ENCODE data around the gene LRRC28.
"Not testable (repeated sequence)": the region's sequence is repeated elsewhere in the genome, so short reads cannot be mapped to it uniquely, and the experiment has no call there.

The LRRC28 gene

GRCh38 chr15:99250857-99251841, at the start of gene LRRC28:
LRRC28 (plus strand) TSS chr15:99251481; CDS start chr15:99255958, 4,477 bp downstream.
- peak; percentile 98 to 99 for DNase-seq

DNA sequence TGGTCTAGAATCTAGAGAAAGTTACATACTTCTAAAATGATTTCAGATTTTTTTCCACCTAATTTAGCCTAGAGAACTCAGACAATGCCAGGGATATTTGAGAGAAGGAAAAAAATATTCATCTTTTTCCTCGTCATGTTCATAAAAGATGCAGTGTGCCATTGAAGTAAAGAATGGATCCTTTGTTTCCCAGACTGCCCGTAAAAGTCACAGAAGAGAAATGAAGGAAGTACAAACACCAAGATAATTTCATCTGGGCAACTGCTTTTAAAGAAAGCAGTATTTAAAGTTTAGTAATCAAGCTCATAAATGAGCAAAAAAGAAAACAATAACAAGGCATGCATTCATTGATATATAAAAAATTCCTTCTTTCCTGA, 49.1 kb upstream of the LRRC28 start:
- peak in 1 of 2 experiments; percentile 9 for DNase-seq

GRCh38 chr15:99207672-99208071, 43.6 kb upstream of the LRRC28 start:
- no peak for DNase-seq

DNA sequence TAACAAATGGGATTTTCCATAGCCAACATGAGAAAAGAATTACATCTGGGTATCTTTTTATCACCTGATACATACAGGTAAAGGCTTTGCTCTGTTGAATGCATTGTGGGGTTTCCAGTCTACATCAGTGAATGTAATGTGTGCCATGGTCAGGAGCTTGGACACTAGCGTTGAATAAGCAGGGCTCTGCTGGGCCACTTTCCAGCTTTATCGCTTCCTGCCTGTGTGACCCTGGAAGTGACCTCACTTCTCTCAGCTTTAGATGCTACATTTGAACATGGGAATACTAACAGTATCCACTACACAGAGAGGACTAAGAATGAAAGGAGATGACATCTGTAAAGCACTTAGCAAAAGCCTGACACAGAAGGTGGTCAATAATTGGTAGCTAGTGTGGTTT, 42.0 kb upstream of the LRRC28 start:
- no peak for DNase-seq

DNA sequence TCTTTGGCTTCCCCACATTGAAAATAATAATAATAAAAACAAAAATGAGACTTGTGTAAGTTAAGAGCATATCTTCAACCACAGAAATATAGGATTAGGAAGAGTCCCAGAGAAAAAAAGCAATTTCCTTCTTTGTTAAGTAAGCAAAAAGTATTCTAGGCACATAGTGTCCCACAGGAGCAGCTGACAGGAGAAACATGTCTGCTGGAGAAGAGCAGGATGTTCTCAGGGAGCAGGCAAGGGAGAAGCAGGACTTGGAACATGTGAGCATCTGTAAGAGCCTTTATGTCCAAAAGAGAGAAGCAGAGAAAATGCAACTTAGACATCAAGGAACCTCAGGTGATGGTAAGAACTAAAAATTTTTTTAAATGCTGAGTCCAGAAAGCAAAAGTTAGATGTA, 40.9 kb upstream of the LRRC28 start:
- DNase-seq: no peak

- no peak for DNase-seq
These were observed 39.4 kb upstream of the LRRC28 start for GRCh38 chr15:99211926-99212325.

- DNase-seq: no peak
These were observed 38.9 kb upstream of the LRRC28 start for GRCh38 chr15:99212406-99212805.

DNA sequence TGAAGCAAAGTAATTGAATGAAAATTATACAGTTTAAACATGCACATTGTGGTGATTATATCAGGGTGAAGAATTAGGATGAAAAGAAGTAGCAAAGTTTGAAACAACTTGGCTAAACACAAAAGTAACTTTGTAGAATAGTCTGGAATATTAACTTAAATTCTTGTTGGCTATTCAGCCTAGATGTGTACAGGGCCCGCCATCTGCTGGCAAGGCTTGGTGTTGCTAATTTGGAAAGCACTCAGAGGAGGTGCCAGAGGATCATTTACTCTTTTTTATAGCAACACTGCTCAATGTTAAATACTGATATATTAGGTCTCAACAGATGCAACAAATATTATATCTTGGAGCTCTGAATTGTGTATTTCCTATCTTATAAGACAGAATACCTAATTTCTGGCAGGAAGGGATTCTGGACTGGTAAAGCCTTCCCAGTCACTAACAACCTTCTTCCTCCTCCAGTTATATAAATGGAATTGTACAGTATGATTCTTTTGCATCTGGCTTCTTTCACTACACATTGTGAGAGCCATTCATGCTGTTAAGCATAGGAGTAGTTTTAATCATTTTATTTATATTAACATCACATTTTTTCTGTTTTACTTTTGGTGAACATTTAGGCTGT, 38.0 kb upstream of the LRRC28 start:
- peak; percentile 18 to 70 for DNase-seq

DNA sequence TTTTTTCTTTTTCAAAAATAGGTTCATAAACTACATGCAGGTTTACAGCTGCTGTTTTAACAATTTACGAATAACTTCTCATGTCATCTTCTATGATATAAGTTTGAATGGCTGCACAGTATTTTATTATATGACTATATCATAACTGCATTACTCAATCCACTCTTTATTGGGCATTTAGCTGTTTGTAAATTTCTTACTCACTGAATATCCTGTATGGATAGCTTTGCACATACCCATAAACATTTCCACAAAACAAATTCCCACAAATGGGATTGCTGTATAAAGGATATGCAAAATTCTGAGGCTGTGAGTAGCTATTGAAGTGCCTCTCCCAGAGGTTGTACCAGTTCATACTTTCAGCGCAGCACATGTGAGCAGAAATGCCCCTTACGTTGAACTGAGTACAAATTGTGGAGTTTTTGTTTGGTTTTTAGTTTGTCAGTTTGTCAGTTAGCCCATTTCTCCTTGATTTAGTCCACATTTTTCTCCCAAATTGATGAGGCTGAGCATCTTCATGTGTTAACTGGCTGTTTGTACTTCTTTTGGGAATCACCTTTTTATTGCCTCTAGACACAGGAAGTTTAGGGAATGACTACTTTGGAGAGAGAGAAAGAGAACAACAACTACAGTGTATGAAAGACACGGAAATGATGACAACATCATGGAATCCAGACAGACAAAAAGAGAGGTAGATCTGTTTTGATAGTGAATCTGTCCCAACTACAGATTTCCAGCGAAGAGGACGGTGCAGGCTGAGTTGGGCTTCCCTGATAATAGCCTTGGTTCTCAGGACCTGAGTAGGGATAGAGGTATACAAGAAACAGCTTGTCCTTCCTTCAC, 26.7 kb upstream of the LRRC28 start:
- DNase-seq: no peak

- no peak for DNase-seq
These were observed 24.5 kb upstream of the LRRC28 start for GRCh38 chr15:99226802-99227201.

- DNase-seq: no peak
These were observed 23.0 kb upstream of the LRRC28 start for GRCh38 chr15:99228120-99228770.

DNA sequence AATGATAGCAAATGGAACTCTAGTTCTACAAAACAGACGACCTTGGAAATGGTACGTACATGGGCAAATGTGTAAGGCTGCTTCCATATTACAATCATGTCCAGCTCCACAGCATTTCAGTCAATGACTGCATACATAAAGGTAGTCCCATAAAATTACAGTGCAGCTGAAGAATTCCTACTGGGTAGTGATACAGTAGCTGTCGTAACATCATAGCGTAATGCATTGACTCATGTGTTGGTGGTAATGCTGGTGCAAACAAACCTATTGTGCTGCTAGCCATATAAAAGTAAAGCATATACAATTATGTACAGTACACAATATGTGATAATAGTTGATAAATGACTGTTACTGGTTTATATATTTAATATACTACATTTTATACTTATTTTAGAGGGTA, 20.4 kb upstream of the LRRC28 start:
- DNase-seq: no peak

- DNase-seq: no peak
These were observed 18.5 kb upstream of the LRRC28 start for GRCh38 chr15:99232740-99233139.

DNA sequence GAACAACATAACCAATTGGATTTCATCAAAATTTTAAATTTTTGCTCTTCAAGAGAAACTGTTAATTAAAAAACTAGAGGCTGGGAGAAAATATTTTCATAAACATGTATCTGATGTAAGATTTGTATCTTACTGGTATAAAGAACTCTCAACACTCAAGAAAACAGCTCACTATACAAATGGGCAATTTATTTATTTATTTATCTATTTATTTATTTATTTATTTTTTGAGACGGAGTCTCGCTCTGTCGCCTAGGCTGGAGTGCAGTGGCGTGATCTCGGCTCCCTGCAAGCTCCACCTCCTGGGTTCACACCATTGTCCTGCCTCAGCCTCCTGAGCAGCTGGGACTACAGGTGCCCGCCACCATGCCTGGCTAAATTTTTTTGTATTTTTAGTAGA, 17.1 kb upstream of the LRRC28 start:
- DNase-seq: not testable (repeated sequence)

DNA sequence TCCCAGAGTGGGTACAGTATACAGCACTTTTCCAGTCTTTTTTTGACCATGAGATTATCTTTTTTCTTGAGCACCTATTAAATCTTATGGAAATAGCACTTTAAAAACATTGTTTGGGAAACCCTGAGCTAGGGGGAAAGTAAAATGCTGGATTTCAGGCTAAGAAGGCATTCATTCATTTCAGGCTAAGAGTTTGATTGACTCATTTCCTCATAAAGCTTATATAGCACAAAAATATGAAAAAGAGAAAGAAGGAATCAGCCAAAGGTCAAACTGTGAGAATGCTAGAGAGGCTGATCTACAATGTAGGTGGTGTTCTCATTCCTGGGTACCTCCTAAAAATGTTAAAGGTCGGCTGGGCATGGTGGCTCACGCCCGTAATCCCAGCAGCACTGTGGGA, 12.4 kb upstream of the LRRC28 start:
- DNase-seq: no peak

- DNase-seq: no peak
These were observed 11.6 kb upstream of the LRRC28 start for GRCh38 chr15:99239545-99240198.

DNA sequence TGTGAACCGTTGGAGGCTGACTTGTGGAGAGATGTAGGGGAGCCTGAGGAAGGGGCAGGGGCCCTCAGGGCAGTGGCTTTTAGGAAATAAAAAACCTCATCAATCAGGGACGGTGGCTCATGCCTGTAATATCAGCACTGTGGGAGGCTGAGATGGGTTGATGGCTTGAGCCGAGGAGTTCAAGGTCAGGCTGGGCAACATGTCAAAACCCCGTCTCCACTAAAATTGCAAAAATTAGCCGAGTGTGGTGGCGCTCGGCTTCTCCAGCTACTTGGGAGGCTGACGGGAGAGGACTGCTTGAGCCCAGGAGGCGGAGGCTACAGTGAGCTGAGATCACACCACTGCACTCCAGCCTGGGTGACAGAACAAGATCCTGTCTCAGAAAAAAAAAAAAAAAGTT, 9.5 kb upstream of the LRRC28 start:
- DNase-seq: no peak

GRCh38 chr15:99244306-99244705, 7.0 kb upstream of the LRRC28 start:
- no peak for DNase-seq

GRCh38 chr15:99247062-99247461, 4.2 kb upstream of the LRRC28 start:
- peak in 1 of 2 experiments; percentile 4 for DNase-seq

- DNase-seq: no peak
These were observed 3.1 kb upstream of the LRRC28 start for GRCh38 chr15:99248000-99248715.

GRCh38 chr15:99249270-99249841, 1.9 kb upstream of the LRRC28 start, which contains the start of gene TTC23:
TTC23 (minus strand) TSS chr15:99249581; CDS start chr15:99228712, 20,869 bp downstream.
- DNase-seq: no peak

All from NCI-H526 (cell line).